Measurements from ENCODE around the gene FAM240A.

- TF ChIP-seq CTCF (IDR thresholded peaks at IDR 0.05) (no peak), POLR2A (IDR thresholded peaks at IDR 0.05) (no peak)
Measured at GRCh38 chr3:46660003-46660402, 47.7 kb downstream of the FAM240A start.

Data from prostate gland (tissue), 2 donors.